GM23338 (cell line): Measurements from ENCODE around the gene STEAP1. TPM values are rescaled to one million over a fixed set of nuclear protein-coding genes. Genes with fewer than 3 reads are reported as not detected.

Experiments used
- ATAC-seq: fragments of 200-7000 bp; cut with Tn5 transposase; 3 replicates; pipeline ENCODE4 v1.9.1; 2020
- DNase-seq: peaks from one replicate; pipeline ENCODE4 v3.0.0-alpha.2; 2015; ENCODE audit warnings: low spot score
- H2AFZ ChIP-seq: fragments of 200-600 bp; sonication (generic); 2 replicates; pipeline ENCODE4 v1.8.0; 2016; ENCODE audit warnings: antibody characterized with exemption, mild to moderate bottlenecking, moderate library complexity
- H3F3A ChIP-seq: fragments of 200-600 bp; sonication (generic); replicated peaks from 2 replicates; pipeline ENCODE4 v1.8.0; 2017; ENCODE audit warnings: antibody characterized with exemption, mixed run types, low read depth
- H3K27ac ChIP-seq: fragments of 200-600 bp; sonication (generic); 2 replicates; pipeline ENCODE4 v1.6.1; 2016; ENCODE audit warnings: low read depth
- H3K27me3 ChIP-seq: fragments of 200-600 bp; sonication (generic); 2 replicates; pipeline ENCODE4 v1.8.0; 2016; ENCODE audit warnings: mild to moderate bottlenecking, mixed run types, moderate library complexity; ENCODE audit not compliant: insufficient read depth
- H3K36me3 ChIP-seq: fragments of 200-600 bp; sonication (generic); 2 replicates; pipeline ENCODE4 v1.8.0; 2016; ENCODE audit warnings: mild to moderate bottlenecking; ENCODE audit not compliant: insufficient read depth
- H3K4me1 ChIP-seq: fragments of 200-600 bp; sonication (generic); 2 replicates; pipeline ENCODE4 v1.8.0; 2016; ENCODE audit warnings: mild to moderate bottlenecking, moderate library complexity; ENCODE audit not compliant: insufficient read depth
- H3K4me2 ChIP-seq: fragments of 200-600 bp; sonication (generic); 2 replicates; pipeline ENCODE4 v1.7.1; 2017; ENCODE audit warnings: mixed run types
- H3K4me3 ChIP-seq: fragments of 200-600 bp; sonication (generic); 2 replicates; pipeline ENCODE4 v1.6.1; 2016; ENCODE audit warnings: mixed run types
- H3K79me2 ChIP-seq: fragments of 200-600 bp; sonication (generic); replicated peaks from 2 replicates; pipeline ENCODE4 v1.8.0; 2017; ENCODE audit warnings: mild to moderate bottlenecking; ENCODE audit not compliant: insufficient read depth
- H3K9me2 ChIP-seq: fragments of 200-600 bp; sonication (generic); 2 replicates; pipeline ENCODE4 v1.8.0; 2017; ENCODE audit not compliant: insufficient read depth
- H4K20me1 ChIP-seq: fragments of 200-600 bp; sonication (generic); replicated peaks from 2 replicates; pipeline ENCODE4 v1.8.0; 2017; ENCODE audit warnings: mild to moderate bottlenecking; ENCODE audit not compliant: insufficient read depth
- H3K27ac Mint-ChIP-seq: 2 replicates; pipeline ENCODE4 v1.8.0; 2020; ENCODE audit warnings: inconsistent platforms, mild to moderate bottlenecking, moderate library complexity, mixed read lengths
- H3K27me3 Mint-ChIP-seq: 3 replicates; pipeline ENCODE4 v1.8.0; 2022; ENCODE audit warnings: low read depth, mild to moderate bottlenecking, moderate library complexity, mixed read lengths, inconsistent platforms; ENCODE audit not compliant: insufficient read depth, poor library complexity
- H3K36me3 Mint-ChIP-seq: 3 replicates; pipeline ENCODE4 v1.8.0; 2021; ENCODE audit warnings: low read depth, mild to moderate bottlenecking, inconsistent platforms, moderate library complexity, mixed read lengths
- H3K4me1 Mint-ChIP-seq: 3 replicates; pipeline ENCODE4 v1.8.0; 2020; ENCODE audit warnings: mild to moderate bottlenecking, inconsistent platforms, mixed read lengths
- H3K4me3 Mint-ChIP-seq: 3 replicates; pipeline ENCODE4 v1.8.0; 2021; ENCODE audit warnings: moderate library complexity, mild to moderate bottlenecking, inconsistent platforms, mixed read lengths
- H3K9me3 Mint-ChIP-seq: 3 replicates; pipeline ENCODE4 v1.8.0; 2020; ENCODE audit warnings: moderate library complexity, mild to moderate bottlenecking, inconsistent platforms, mixed read lengths
- CREB1 ChIP-seq: fragments of 250-450 bp; sonication (Bioruptor Pico); IDR thresholded peaks from 2 replicates; pipeline ENCODE4 v1.5.0; 2020; ENCODE audit warnings: low read depth, mild to moderate bottlenecking, moderate library complexity
- ETS1 ChIP-seq: IDR thresholded peaks from 2 replicates; pipeline ENCODE4 v1.6.1; 2016; ENCODE audit warnings: antibody characterized with exemption
- EZH2 ChIP-seq: fragments of 200-600 bp; sonication (generic); IDR thresholded peaks from one replicate; pipeline ENCODE4 v1.8.0; 2017; ENCODE audit warnings: antibody characterized with exemption, mild to moderate bottlenecking, low read depth; ENCODE audit not compliant: unreplicated experiment
- EZH2phosphoT487 ChIP-seq: fragments of 200-600 bp; sonication (generic); IDR thresholded peaks from one replicate; pipeline ENCODE4 v1.8.1; 2018; ENCODE audit warnings: antibody characterized with exemption; ENCODE audit not compliant: unreplicated experiment
- JUNB ChIP-seq: IDR thresholded peaks from one replicate; pipeline ENCODE4 v1.6.1; 2016; ENCODE audit warnings: antibody characterized with exemption; ENCODE audit not compliant: unreplicated experiment
- NANOG ChIP-seq: IDR thresholded peaks from 2 replicates; pipeline ENCODE4 v1.6.1; 2016; ENCODE audit warnings: antibody characterized with exemption, borderline replicate concordance
- POLR2AphosphoS5 ChIP-seq: IDR thresholded peaks from 2 replicates; pipeline ENCODE4 v1.6.1; 2016; ENCODE audit warnings: antibody characterized with exemption, low read depth
- STAT1 ChIP-seq: IDR thresholded peaks from one replicate; pipeline ENCODE4 v1.6.1; 2016; ENCODE audit warnings: antibody characterized with exemption; ENCODE audit not compliant: unreplicated experiment
- ZNF114 ChIP-seq: fragments of 250-450 bp; sonication (Bioruptor Pico); IDR thresholded peaks from 2 replicates; pipeline ENCODE4 v1.5.0; 2020; ENCODE audit warnings: mild to moderate bottlenecking, moderate library complexity
- ZNF331 ChIP-seq: fragments of 250-450 bp; sonication (Bioruptor Pico); IDR thresholded peaks from 2 replicates; pipeline ENCODE4 v1.5.0; 2020; ENCODE audit warnings: low read depth, mild to moderate bottlenecking, moderate library complexity
- polyA plus RNA-seq: library from polyadenylated mRNA; unstranded; fragments of >200 nt; fragmentation: Nextera tagmentation; extraction: Ambion mirVana; gene quantifications from 2 replicates; pipeline ENCODE4 v1.2.1, GENCODE V29; 2016
- total RNA-seq: library from RNA; depleted of rRNA; stranded (reverse); fragments of >200 nt; shearing (Covaris generic); gene quantifications from 2 replicates; pipeline ENCODE4 v1.2.3, GENCODE V29; 2014
- TF ChIP-seq, protein P1 (sequence below), 2 experiments: fragments of 200-600 bp in 1 of 2; sonication (generic) in 1 of 2; conservative IDR thresholded peaks; 2 replicates each; pipeline versions ENCODE4 v1.5.1 to v1.6.1; 2016 to 2017; ENCODE audit warnings: antibody characterized with exemption in 2 of 2, low read depth in 2 of 2, mild to moderate bottlenecking in 2 of 2, moderate library complexity in 1 of 2
- TF ChIP-seq, protein P2 (sequence below): IDR thresholded peaks from one replicate; pipeline ENCODE4 v1.6.1; 2018; ENCODE audit warnings: antibody characterized with exemption; ENCODE audit not compliant: unreplicated experiment
- TF ChIP-seq, protein P3 (sequence below): fragments of 250-450 bp; sonication (Bioruptor Pico); IDR thresholded peaks from 2 replicates; pipeline ENCODE4 v1.5.0; 2020; ENCODE audit warnings: mild to moderate bottlenecking, moderate library complexity

Gene STEAP1
- total and polyA plus RNA-seq, 2 experiments from 2014 or later: 14.7 to 14.9 TPM

DNA sequence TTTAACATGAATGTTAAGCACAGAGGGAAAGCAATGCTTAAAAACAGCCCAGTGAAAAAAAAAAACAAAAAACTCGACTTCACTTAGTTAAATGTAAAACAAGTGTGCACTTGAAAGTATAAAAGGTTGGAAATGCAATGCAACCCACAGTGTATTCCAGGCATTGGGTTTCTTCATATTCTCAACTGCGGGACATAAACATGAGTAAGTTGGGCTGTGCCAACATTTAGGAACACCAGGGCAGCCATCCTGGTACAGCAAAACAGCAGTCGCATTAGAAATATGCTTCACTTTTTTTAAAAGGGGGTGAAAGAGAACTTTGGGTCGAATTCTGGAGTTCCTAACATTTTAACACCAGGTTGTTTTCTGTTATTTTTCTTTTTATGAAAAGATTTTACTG, 937 bp downstream of the STEAP1 start:
- Mint-ChIP-seq H3K9me3 (no peaks in the 10 kb centered on the region), H3K36me3 (no peaks in the 10 kb centered on the region), H3K4me3 (peak overlapping the region; percentile 66), H3K27me3 (no peaks in the 10 kb centered on the region), H3K4me1 (peaks cover 31% of the 10 kb centered on the region), H3K27ac (no peak overlapping the region)
- H3K4me3 ChIP-seq: peak overlapping the region; percentile 69
- no peaks in the 10 kb centered on the region for H3K36me3 ChIP-seq
- peaks cover 10% of the 10 kb centered on the region for H3K4me1 ChIP-seq
- no peaks in the 10 kb centered on the region for H3K9me2 ChIP-seq
- no peaks in the 10 kb centered on the region for H3K79me2 ChIP-seq
- no peak overlapping the region for H3K27ac ChIP-seq
- H2AFZ ChIP-seq: no peak overlapping the region
- H3K4me2 ChIP-seq: peak overlapping the region; percentile 74
- no peaks in the 10 kb centered on the region for H3F3A ChIP-seq
- DNase-seq (no peak), ATAC-seq (no peak)
- no peaks in the 10 kb centered on the region for H4K20me1 ChIP-seq
- TF ChIP-seq POLR2AphosphoS5: no peak
- TF ChIP-seq ZNF114 (CRISPR knock-in tag): no peak
- TF ChIP-seq, protein P1, sequence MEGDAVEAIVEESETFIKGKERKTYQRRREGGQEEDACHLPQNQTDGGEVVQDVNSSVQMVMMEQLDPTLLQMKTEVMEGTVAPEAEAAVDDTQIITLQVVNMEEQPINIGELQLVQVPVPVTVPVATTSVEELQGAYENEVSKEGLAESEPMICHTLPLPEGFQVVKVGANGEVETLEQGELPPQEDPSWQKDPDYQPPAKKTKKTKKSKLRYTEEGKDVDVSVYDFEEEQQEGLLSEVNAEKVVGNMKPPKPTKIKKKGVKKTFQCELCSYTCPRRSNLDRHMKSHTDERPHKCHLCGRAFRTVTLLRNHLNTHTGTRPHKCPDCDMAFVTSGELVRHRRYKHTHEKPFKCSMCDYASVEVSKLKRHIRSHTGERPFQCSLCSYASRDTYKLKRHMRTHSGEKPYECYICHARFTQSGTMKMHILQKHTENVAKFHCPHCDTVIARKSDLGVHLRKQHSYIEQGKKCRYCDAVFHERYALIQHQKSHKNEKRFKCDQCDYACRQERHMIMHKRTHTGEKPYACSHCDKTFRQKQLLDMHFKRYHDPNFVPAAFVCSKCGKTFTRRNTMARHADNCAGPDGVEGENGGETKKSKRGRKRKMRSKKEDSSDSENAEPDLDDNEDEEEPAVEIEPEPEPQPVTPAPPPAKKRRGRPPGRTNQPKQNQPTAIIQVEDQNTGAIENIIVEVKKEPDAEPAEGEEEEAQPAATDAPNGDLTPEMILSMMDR (conservative IDR thresholded peaks at IDR 0.05; ENCODE audit: low read depth in 2 of 2): no peak
- no peak for TF ChIP-seq ZNF331
- no peak for TF ChIP-seq JUNB
- TF ChIP-seq EZH2: no peak
- no peak for TF ChIP-seq STAT1
- TF ChIP-seq CREB1 (CRISPR knock-in tag): no peak
- TF ChIP-seq ETS1: no peak
- TF ChIP-seq, protein P2, sequence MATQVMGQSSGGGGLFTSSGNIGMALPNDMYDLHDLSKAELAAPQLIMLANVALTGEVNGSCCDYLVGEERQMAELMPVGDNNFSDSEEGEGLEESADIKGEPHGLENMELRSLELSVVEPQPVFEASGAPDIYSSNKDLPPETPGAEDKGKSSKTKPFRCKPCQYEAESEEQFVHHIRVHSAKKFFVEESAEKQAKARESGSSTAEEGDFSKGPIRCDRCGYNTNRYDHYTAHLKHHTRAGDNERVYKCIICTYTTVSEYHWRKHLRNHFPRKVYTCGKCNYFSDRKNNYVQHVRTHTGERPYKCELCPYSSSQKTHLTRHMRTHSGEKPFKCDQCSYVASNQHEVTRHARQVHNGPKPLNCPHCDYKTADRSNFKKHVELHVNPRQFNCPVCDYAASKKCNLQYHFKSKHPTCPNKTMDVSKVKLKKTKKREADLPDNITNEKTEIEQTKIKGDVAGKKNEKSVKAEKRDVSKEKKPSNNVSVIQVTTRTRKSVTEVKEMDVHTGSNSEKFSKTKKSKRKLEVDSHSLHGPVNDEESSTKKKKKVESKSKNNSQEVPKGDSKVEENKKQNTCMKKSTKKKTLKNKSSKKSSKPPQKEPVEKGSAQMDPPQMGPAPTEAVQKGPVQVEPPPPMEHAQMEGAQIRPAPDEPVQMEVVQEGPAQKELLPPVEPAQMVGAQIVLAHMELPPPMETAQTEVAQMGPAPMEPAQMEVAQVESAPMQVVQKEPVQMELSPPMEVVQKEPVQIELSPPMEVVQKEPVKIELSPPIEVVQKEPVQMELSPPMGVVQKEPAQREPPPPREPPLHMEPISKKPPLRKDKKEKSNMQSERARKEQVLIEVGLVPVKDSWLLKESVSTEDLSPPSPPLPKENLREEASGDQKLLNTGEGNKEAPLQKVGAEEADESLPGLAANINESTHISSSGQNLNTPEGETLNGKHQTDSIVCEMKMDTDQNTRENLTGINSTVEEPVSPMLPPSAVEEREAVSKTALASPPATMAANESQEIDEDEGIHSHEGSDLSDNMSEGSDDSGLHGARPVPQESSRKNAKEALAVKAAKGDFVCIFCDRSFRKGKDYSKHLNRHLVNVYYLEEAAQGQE: no peak
- TF ChIP-seq EZH2phosphoT487: no peak
- TF ChIP-seq, protein P3, sequence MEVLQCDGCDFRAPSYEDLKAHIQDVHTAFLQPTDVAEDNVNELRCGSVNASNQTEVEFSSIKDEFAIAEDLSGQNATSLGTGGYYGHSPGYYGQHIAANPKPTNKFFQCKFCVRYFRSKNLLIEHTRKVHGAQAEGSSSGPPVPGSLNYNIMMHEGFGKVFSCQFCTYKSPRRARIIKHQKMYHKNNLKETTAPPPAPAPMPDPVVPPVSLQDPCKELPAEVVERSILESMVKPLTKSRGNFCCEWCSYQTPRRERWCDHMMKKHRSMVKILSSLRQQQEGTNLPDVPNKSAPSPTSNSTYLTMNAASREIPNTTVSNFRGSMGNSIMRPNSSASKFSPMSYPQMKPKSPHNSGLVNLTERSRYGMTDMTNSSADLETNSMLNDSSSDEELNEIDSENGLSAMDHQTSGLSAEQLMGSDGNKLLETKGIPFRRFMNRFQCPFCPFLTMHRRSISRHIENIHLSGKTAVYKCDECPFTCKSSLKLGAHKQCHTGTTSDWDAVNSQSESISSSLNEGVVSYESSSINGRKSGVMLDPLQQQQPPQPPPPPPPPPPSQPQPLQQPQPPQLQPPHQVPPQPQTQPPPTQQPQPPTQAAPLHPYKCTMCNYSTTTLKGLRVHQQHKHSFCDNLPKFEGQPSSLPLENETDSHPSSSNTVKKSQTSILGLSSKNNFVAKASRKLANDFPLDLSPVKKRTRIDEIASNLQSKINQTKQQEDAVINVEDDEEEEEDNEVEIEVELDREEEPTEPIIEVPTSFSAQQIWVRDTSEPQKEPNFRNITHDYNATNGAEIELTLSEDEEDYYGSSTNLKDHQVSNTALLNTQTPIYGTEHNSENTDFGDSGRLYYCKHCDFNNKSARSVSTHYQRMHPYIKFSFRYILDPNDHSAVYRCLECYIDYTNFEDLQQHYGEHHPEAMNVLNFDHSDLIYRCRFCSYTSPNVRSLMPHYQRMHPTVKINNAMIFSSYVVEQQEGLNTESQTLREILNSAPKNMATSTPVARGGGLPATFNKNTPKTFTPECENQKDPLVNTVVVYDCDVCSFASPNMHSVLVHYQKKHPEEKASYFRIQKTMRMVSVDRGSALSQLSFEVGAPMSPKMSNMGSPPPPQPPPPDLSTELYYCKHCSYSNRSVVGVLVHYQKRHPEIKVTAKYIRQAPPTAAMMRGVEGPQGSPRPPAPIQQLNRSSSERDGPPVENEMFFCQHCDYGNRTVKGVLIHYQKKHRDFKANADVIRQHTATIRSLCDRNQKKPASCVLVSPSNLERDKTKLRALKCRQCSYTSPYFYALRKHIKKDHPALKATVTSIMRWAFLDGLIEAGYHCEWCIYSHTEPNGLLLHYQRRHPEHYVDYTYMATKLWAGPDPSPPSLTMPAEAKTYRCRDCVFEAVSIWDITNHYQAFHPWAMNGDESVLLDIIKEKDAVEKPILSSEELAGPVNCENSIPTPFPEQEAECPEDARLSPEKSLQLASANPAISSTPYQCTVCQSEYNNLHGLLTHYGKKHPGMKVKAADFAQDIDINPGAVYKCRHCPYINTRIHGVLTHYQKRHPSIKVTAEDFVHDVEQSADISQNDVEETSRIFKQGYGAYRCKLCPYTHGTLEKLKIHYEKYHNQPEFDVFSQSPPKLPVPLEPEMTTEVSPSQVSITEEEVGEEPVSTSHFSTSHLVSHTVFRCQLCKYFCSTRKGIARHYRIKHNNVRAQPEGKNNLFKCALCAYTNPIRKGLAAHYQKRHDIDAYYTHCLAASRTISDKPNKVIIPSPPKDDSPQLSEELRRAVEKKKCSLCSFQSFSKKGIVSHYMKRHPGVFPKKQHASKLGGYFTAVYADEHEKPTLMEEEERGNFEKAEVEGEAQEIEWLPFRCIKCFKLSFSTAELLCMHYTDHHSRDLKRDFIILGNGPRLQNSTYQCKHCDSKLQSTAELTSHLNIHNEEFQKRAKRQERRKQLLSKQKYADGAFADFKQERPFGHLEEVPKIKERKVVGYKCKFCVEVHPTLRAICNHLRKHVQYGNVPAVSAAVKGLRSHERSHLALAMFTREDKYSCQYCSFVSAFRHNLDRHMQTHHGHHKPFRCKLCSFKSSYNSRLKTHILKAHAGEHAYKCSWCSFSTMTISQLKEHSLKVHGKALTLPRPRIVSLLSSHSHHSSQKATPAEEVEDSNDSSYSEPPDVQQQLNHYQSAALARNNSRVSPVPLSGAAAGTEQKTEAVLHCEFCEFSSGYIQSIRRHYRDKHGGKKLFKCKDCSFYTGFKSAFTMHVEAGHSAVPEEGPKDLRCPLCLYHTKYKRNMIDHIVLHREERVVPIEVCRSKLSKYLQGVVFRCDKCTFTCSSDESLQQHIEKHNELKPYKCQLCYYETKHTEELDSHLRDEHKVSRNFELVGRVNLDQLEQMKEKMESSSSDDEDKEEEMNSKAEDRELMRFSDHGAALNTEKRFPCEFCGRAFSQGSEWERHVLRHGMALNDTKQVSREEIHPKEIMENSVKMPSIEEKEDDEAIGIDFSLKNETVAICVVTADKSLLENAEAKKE (CRISPR knock-in tag): no peak
- no peak for TF ChIP-seq NANOG
- peaks cover 8% of the 10 kb centered on the region for H3K27me3 ChIP-seq
